HCT116 (cell line): ENCODE measurements around the gene MFN2. TPM values are rescaled to one million over a fixed set of nuclear protein-coding genes. Genes with fewer than 3 reads are reported as not detected.

ENCODE experiments used
- ATAC-seq: fragments of 200-7000 bp; cut with Tn5 transposase; 2 replicates; pipeline ENCODE4 v1.9.1; 2020; ENCODE audit warnings: mild to moderate bottlenecking, moderate library complexity
- BruUV-seq: library from RNA; stranded (reverse); fragments of 400-500 nt; replicated peaks from 2 replicates; lab custom pipeline; 2021; lab: Mats Ljungman, UMichigan
- CTCF ChIA-PET: fragments of 300-600 bp; sonication (Branson Sonifier 250); formaldehyde crosslinking; loops from one replicate; lab custom pipeline; 2021; ENCODE audit warnings: antibody characterized with exemption; lab: Charles Lee
- POLR2A ChIA-PET: fragments of 300-600, 350-600 bp; sonication (Branson Sonifier 250); formaldehyde crosslinking; loops from one replicate; lab custom pipeline; 2021; ENCODE audit warnings: antibody characterized with exemption; lab: Charles Lee
- RAD21 ChIA-PET, 2 experiments: fragments of 300-600 bp; sonication (Branson Sonifier 250); formaldehyde crosslinking; loops; one replicate each; lab custom pipeline; 2023; ENCODE audit warnings: low total read pairs in 2 of 2; ENCODE audit not compliant: uncharacterized antibody in 2 of 2, unreplicated experiment in 2 of 2, low non-redundant PET in 1 of 2; lab: Charles Lee
- DNase-seq: peaks from one replicate; pipeline ENCODE4 v3.0.0-alpha.2; 2010; ENCODE audit warnings: low read depth, low spot score
- H2AFZ ChIP-seq: fragments of 200-600 bp; shearing (Covaris generic), sonication (generic); 2 replicates; pipeline ENCODE4 v1.6.1; 2017; ENCODE audit warnings: low read depth, mixed run types, mixed read lengths, antibody characterized with exemption, low read length; ENCODE audit not compliant: poor library complexity, severe bottlenecking
- H3K27ac ChIP-seq: 2 replicates; pipeline ENCODE4 v1.5.1; 2012; ENCODE audit warnings: low read depth, low read length
- H3K27me3 ChIP-seq: fragments of 200-600 bp; sonication (generic); 2 replicates; pipeline ENCODE4 v1.6.1; 2016; ENCODE audit warnings: mixed run types, low read length, mixed read lengths; ENCODE audit not compliant: insufficient read depth
- H3K36me3 ChIP-seq, 2 experiments: fragments of 200-500 bp in 1 of 2; fragments of 200-600 bp in 1 of 2; sonication (Bioruptor generic) in 1 of 2; sonication (generic) in 1 of 2; 2 replicates each; pipeline versions ENCODE4 v1.5.1 to v1.6.1; 2014 to 2016; ENCODE audit warnings: low read length in 2 of 2, inconsistent platforms in 1 of 2, mixed read lengths in 1 of 2, mixed run types in 1 of 2; ENCODE audit not compliant: insufficient read depth in 2 of 2, control insufficient read depth in 1 of 2
- H3K4me1 ChIP-seq, 2 experiments: fragments of 200-600 bp in 1 of 2; sonication (generic) in 1 of 2; 2 replicates each; pipeline versions ENCODE4 v1.5.1 to v1.6.1; 2012 to 2017; ENCODE audit warnings: low read length in 2 of 2, inconsistent platforms in 1 of 2, mild to moderate bottlenecking in 1 of 2, mixed read lengths in 1 of 2, mixed run types in 1 of 2, moderate library complexity in 1 of 2; ENCODE audit not compliant: insufficient read depth in 2 of 2, control insufficient read depth in 1 of 2
- H3K4me2 ChIP-seq: fragments of 200-600 bp; sonication (generic); 2 replicates; pipeline ENCODE4 v1.6.1; 2017; ENCODE audit warnings: mixed run types, low read length, mixed read lengths
- H3K4me3 ChIP-seq, 2 experiments: fragments of 200-600 bp in 1 of 2; sonication (generic) in 1 of 2; replicated peaks in 1 of 2; 2 replicates each; pipeline ENCODE4 v1.5.1; 2011 to 2016; ENCODE audit warnings: low read length in 2 of 2, control low read depth in 1 of 2, low read depth in 1 of 2, mild to moderate bottlenecking in 1 of 2, mixed read lengths in 1 of 2, mixed run types in 1 of 2
- H3K79me2 ChIP-seq: fragments of 200-600 bp; sonication (generic); 2 replicates; pipeline ENCODE4 v1.6.1; 2017; ENCODE audit warnings: mild to moderate bottlenecking, mixed run types, low read length, moderate library complexity, mixed read lengths; ENCODE audit not compliant: insufficient read depth
- H3K9ac ChIP-seq: fragments of 200-600 bp; sonication (generic); 2 replicates; pipeline ENCODE4 v1.6.1; 2016; ENCODE audit warnings: low read length, mixed read lengths
- H3K9me2 ChIP-seq: fragments of 200-600 bp; sonication (generic), shearing (Covaris generic); 2 replicates; pipeline ENCODE4 v1.6.1; 2017; ENCODE audit warnings: mixed run types, mild to moderate bottlenecking, moderate library complexity; ENCODE audit not compliant: insufficient read depth
- H3K9me3 ChIP-seq, 2 experiments: fragments of 200-500 bp in 1 of 2; fragments of 200-600 bp in 1 of 2; sonication (Bioruptor generic) in 1 of 2; sonication (generic) in 1 of 2; 2 replicates each; pipeline ENCODE4 v1.6.1; 2014 to 2017; ENCODE audit warnings: low read length in 2 of 2, mixed read lengths in 2 of 2, inconsistent platforms in 1 of 2, low read depth in 1 of 2, mild to moderate bottlenecking in 1 of 2, mixed run types in 1 of 2, moderate library complexity in 1 of 2; ENCODE audit not compliant: control insufficient read depth in 1 of 2, insufficient read depth in 1 of 2
- H4K20me1 ChIP-seq: fragments of 200-600 bp; sonication (generic), shearing (Covaris generic); 2 replicates; pipeline ENCODE4 v1.6.1; 2017; ENCODE audit warnings: mixed run types, mild to moderate bottlenecking, moderate library complexity; ENCODE audit not compliant: insufficient read depth
- CEBPB ChIP-seq: IDR thresholded peaks from 2 replicates; pipeline ENCODE4 v1.6.1; 2012; ENCODE audit warnings: low read depth
- EGR1 ChIP-seq: IDR thresholded peaks from 2 replicates; pipeline ENCODE4 v1.6.1; 2012; ENCODE audit warnings: low read depth
- JUND ChIP-seq: IDR thresholded peaks from 2 replicates; pipeline ENCODE4 v1.6.1; 2012
- TCF7L2 ChIP-seq: IDR thresholded peaks from 2 replicates; pipeline ENCODE4 v1.7.0; 2011; ENCODE audit warnings: borderline replicate concordance, inconsistent platforms; ENCODE audit not compliant: insufficient read depth, insufficient read length; ENCODE audit errors: extremely low read depth
- YY1 ChIP-seq: IDR thresholded peaks from 2 replicates; pipeline ENCODE4 v1.6.1; 2011; ENCODE audit warnings: low read length, low read depth, moderate library complexity, mild to moderate bottlenecking; ENCODE audit not compliant: insufficient replicate concordance; ENCODE audit errors: extremely low read depth
- intact Hi-C: fragments of 100-400 bp; cut with micrococcal nuclease; formaldehyde crosslinking; loops from 2 replicates; pipeline ENCODE4 v1.10.0; 2022
- total RNA-seq: library from RNA; stranded (reverse); gene quantifications from one replicate; pipeline ENCODE4 v1.2.1, GENCODE V29; 2021; ENCODE audit not compliant: unreplicated experiment
- TF ChIP-seq, protein P1 (sequence below): IDR thresholded peaks from 2 replicates; pipeline ENCODE4 v1.6.1; 2012; ENCODE audit warnings: low read depth
- TF ChIP-seq, protein P2 (sequence below): IDR thresholded peaks from 2 replicates; pipeline ENCODE4 v1.6.1; 2012

MFN2 gene
- total RNA-seq, 1 experiment from 2014 or later: 83.0 TPM

DNA sequence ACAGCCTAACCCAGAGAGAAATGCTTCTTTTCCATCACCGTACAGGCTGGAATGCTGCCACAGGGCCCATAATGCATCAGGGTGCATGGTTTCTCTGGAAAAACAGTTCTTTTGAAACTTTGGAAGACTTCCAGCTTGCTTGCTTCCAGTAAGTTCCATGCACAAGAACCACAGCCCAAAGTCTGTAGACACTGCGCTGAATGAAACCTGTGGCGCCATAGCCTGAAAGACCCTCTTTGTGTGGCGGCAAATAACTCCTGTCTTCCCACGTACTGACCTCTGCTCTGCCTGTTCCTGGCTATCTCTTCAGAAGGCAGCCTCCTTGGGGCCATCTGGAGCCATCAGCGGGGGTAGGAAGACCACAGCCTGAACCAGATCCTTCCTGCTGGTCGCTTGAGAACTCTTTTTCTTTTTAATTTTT is 54.1 kb downstream of the MFN2 start:
- H3K27ac ChIP-seq: no peak overlapping the region
- no peak overlapping the region for H3K9ac ChIP-seq
- ChIA-PET RAD21 (no interaction called here), POLR2A (interaction anchor here (0.6 to 2.1 kb wide), 3 partner anchors 16 to 126 kb away, joined by 3 to 4 read pairs (median 4); no protein-coding TSS in a partner anchor)
- BruUV-seq: no TSS peak
- DNase-seq: no peak
- H3K79me2 ChIP-seq: no peaks in the 10 kb centered on the region
- TF ChIP-seq, protein P1, sequence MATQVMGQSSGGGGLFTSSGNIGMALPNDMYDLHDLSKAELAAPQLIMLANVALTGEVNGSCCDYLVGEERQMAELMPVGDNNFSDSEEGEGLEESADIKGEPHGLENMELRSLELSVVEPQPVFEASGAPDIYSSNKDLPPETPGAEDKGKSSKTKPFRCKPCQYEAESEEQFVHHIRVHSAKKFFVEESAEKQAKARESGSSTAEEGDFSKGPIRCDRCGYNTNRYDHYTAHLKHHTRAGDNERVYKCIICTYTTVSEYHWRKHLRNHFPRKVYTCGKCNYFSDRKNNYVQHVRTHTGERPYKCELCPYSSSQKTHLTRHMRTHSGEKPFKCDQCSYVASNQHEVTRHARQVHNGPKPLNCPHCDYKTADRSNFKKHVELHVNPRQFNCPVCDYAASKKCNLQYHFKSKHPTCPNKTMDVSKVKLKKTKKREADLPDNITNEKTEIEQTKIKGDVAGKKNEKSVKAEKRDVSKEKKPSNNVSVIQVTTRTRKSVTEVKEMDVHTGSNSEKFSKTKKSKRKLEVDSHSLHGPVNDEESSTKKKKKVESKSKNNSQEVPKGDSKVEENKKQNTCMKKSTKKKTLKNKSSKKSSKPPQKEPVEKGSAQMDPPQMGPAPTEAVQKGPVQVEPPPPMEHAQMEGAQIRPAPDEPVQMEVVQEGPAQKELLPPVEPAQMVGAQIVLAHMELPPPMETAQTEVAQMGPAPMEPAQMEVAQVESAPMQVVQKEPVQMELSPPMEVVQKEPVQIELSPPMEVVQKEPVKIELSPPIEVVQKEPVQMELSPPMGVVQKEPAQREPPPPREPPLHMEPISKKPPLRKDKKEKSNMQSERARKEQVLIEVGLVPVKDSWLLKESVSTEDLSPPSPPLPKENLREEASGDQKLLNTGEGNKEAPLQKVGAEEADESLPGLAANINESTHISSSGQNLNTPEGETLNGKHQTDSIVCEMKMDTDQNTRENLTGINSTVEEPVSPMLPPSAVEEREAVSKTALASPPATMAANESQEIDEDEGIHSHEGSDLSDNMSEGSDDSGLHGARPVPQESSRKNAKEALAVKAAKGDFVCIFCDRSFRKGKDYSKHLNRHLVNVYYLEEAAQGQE: no peak
- TF ChIP-seq JUND (no peak), YY1 (no peak), TCF7L2 (no peak), EGR1 (no peak), CEBPB (no peak)
- TF ChIP-seq, protein P2, sequence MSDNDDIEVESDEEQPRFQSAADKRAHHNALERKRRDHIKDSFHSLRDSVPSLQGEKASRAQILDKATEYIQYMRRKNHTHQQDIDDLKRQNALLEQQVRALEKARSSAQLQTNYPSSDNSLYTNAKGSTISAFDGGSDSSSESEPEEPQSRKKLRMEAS: no peak
- TF ChIP-seq, all 23 proteins: peak for 0
- CTCF ChIA-PET: no interaction called here
- no peak for ATAC-seq
- no peaks in the 10 kb centered on the region for H3K4me1 ChIP-seq
- no peaks in the 10 kb centered on the region for H4K20me1 ChIP-seq
- H3K4me2 ChIP-seq: no peak overlapping the region
- H3K9me3 ChIP-seq: no peaks in the 10 kb centered on the region
- H3K4me3 ChIP-seq: no peak overlapping the region
- intact Hi-C loops: loop anchor here (5.0 kb wide), 1 partner anchor 67 kb away; no protein-coding TSS in a partner anchor
- H3K27me3 ChIP-seq: no peaks in the 10 kb centered on the region
- H3K9me2 ChIP-seq: no peaks in the 10 kb centered on the region
- no peak overlapping the region for H2AFZ ChIP-seq
- H3K36me3 ChIP-seq: peaks cover 2 to 3% of the 10 kb centered on the region in 2 experiments; a peak in 2 of 4 replicates
